Astrocyte of the spinal cord (primary cell): ENCODE results near the gene GCNT2.
"Not testable (repeated sequence)": the region's sequence is repeated elsewhere in the genome, so short reads cannot be mapped to it uniquely, and the experiment has no call there.

Source experiments
- DNase-seq: peaks from one replicate; pipeline ENCODE4 v3.0.0; 2011; ENCODE audit warnings: low read depth, low spot score
- H3K4me3 ChIP-seq: 2 replicates; pipeline ENCODE4 v1.5.1; 2011; ENCODE audit warnings: low read depth, mild to moderate bottlenecking, low read length, moderate library complexity
- in situ Hi-C: cut with HindIII; loops from 2 replicates; pipeline ENCODE4 v1.10.0; 2017; ENCODE audit warnings: low sequenced_read_pairs
- TF ChIP-seq, protein P1 (sequence below): IDR thresholded peaks from 2 replicates; pipeline ENCODE4 v1.5.1; 2012; ENCODE audit warnings: low read depth, mild to moderate bottlenecking, low read length, inconsistent platforms

The GCNT2 gene

DNA sequence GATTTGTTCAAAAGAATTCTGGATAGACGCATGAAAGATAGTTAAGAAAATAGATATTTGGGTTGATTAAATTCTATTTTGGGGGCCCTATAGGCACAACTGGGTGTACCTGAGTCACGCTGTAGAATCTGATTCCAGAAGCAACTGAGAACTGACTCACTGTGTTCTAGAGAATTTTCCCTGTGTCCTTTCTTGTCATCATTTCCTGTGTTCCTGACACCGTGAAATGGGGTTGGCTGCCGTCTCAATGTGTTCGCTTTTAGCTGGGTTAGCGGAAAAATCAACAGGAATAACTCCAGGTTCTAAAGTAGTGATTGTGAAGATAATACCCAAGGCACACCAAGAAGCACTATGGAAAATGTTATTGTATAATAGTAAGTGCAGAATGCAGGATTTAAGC, 5.0 kb downstream of the GCNT2 start:
- TF ChIP-seq, protein P1, sequence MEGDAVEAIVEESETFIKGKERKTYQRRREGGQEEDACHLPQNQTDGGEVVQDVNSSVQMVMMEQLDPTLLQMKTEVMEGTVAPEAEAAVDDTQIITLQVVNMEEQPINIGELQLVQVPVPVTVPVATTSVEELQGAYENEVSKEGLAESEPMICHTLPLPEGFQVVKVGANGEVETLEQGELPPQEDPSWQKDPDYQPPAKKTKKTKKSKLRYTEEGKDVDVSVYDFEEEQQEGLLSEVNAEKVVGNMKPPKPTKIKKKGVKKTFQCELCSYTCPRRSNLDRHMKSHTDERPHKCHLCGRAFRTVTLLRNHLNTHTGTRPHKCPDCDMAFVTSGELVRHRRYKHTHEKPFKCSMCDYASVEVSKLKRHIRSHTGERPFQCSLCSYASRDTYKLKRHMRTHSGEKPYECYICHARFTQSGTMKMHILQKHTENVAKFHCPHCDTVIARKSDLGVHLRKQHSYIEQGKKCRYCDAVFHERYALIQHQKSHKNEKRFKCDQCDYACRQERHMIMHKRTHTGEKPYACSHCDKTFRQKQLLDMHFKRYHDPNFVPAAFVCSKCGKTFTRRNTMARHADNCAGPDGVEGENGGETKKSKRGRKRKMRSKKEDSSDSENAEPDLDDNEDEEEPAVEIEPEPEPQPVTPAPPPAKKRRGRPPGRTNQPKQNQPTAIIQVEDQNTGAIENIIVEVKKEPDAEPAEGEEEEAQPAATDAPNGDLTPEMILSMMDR: no peak
- no peak overlapping the region for H3K4me3 ChIP-seq
- in situ Hi-C loops: no loop called here
- peak; percentile 52 for DNase-seq

DNA sequence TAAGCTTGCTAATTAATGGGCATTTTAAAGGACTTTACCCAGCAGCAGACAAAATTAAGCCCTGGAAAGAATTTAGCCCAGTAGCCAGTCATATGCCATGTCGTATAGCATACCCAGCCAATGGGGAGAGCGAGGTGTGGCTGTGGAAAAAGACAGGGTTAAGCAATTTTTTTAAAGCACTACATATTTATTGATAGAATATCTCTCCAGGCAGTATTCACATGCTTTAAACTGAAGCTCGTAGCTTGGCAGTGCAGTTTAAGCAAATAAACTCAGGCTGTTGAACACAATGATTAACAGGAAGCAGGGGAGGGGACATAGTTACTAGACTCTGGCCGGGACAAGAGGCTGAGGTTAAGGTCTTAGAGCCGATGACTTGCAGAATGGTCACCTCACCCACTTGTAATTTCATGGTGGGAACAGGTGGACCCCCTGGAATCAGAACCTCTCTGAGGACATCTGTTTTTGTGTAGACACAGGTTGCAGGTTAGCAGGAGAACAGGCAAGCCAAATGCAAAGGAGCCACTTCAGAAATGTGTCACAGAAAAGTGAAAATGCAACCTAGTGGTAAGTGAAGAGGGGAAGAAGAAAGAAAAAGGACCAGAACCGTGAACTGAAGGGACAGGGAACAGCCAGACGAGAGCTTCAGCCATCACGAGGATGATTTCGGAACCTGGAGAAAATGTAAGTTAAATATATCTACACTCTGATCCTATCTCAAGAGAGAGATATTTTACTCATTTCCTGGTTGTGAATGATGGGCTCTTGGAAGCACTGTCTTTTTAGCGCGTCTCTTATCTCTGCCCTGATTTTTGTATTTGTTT, 7.2 kb downstream of the GCNT2 start:
- peak; percentile 42 for DNase-seq
- TF ChIP-seq, protein P1: no peak
- peak overlapping the region; percentile 9 for H3K4me3 ChIP-seq
- in situ Hi-C loops: no loop called here

DNA sequence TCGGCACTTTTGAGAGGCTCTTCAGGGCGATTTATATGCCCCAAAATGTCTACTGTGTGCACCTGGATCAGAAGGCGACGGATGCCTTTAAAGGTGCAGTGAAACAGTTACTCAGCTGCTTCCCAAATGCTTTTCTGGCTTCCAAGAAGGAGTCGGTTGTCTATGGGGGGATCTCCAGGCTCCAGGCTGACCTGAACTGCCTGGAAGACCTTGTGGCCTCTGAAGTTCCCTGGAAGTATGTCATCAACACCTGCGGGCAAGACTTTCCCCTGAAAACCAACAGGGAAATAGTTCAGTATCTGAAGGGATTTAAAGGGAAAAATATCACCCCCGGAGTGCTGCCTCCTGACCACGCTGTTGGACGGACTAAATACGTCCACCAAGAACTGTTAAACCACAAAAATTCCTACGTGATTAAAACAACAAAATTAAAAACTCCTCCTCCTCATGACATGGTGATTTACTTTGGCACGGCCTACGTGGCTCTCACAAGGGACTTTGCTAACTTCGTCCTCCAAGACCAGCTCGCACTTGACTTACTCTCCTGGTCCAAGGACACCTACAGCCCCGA, 8.2 kb downstream of the GCNT2 start:
- TF ChIP-seq, protein P1: no peak
- no peak overlapping the region for H3K4me3 ChIP-seq
- DNase-seq: peak; percentile 31
- in situ Hi-C loops: no loop called here

DNA sequence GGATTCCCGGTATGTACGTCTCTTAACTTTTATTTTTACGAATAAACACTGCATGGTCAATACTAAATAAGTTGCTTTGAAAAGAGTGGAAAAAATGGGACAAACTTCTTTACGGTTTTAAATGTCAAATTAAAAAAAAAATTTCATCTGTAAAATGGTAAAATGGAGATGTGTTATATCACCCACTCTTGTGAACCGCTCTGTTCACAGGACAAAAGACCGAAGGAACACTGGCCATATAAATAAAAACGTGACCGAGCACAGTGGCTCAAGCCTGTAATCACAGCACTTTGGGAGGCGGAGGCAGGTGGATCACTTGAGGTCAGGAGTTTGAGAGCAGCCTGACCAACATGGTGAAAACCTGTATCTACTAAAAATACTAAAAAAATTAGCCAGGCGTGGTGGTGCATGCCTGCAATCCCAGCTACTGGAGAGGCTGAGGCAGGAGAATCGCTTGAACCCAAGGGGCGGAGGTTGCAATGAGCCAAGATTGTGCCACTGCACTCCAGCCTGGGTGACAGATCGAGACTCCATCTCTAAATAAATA, 8.8 kb downstream of the GCNT2 start:
- H3K4me3 ChIP-seq, in situ Hi-C loops, DNase-seq: not testable (repeated sequence)

DNA sequence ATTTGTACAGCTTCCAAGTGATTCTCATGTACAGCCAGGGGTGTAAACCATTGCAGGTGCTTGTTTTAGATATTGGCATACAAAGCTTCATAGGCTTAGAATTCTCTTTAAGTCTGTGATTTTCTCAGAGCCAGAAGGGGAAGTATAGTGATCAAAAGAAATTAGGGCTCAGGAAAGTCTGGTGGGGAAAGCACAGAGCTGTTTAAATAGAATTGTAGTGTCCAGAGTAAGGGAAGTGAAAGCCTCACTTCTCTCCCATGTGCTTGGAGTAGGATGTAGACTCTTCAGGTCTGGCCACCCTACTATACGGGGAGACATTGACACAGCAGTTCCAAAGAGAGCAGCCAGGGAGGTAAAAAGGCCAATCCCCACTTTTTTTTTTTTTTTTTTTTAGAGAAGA, 10.4 kb downstream of the GCNT2 start:
- in situ Hi-C loops: no loop called here
- DNase-seq: no peak
- TF ChIP-seq, protein P1: no peak
- no peak overlapping the region for H3K4me3 ChIP-seq

DNA sequence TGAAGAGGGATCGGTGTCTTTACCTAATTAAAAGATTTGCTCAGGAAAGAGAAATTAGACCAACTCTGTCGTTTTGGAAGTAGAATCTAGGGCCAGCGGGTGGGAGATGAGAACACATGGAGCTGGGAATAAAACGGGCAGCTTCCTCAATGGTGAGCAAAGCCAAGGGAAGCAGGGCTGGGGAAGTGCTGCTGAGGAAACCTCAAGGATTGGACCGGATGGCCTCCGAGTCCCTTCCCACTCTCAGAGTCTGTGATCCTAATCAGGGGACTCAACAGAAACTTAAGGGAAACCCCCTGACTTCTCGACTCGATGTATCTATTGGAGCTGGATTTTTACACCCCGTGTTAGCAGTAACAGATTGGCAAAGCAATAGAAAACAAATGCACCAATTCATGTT, 10.8 kb downstream of the GCNT2 start:
- DNase-seq: no peak
- in situ Hi-C loops: no loop called here
- TF ChIP-seq, protein P1: no peak
- no peak overlapping the region for H3K4me3 ChIP-seq

DNA sequence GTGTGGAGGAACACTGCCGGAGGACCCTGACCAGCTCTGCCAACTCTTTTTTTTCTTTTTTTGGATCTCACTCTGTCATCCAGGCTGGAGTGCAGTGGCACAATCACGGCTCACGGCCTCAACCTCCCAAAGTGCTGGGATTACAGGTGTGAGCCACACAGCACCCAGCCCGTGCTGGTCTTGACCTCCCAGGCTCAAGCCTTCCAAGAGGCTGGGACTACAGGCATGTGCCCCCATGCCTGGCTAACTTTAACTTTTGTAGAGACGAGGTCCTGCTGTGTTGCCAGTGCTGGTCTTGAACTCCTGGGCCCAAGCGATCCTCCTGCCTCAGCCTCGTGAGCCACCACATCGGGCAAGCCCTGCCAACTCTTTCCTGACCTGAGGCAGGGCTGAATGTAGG, 11.2 kb downstream of the GCNT2 start:
- TF ChIP-seq, protein P1: no peak
- H3K4me3 ChIP-seq: no peak overlapping the region
- in situ Hi-C loops: no loop called here
- DNase-seq: no peak
